H9 (cell line): Measurements from ENCODE around the gene POU5F1. TPM values are rescaled to one million over a fixed set of nuclear protein-coding genes. Genes with fewer than 3 reads are reported as not detected.
"Not testable (repeated sequence)": the region's sequence is repeated elsewhere in the genome, so short reads cannot be mapped to it uniquely, and the experiment has no call there.

Experiments
- DNase-seq: peaks from one replicate; pipeline ENCODE4 v3.0.0-alpha.2; 2017
- H2AFZ ChIP-seq: one replicate; pipeline ENCODE4 v1.6.1; 2013; ENCODE audit warnings: mild to moderate bottlenecking, low read length, control low read depth, moderate library complexity
- H2AK5ac ChIP-seq: 2 replicates; pipeline ENCODE4 v1.6.1; 2013; ENCODE audit warnings: low read length, control low read depth, mixed read lengths; ENCODE audit not compliant: insufficient read length
- H2BK120ac ChIP-seq: one replicate; pipeline ENCODE4 v1.6.1; 2013; ENCODE audit warnings: low read depth, mild to moderate bottlenecking, low read length, control low read depth, inconsistent platforms; ENCODE audit not compliant: poor library complexity, severe bottlenecking
- H2BK12ac ChIP-seq: 2 replicates; pipeline ENCODE4 v1.6.1; 2013; ENCODE audit warnings: low read length, control low read depth, mixed read lengths, low read depth; ENCODE audit not compliant: insufficient read length
- H2BK15ac ChIP-seq: 2 replicates; pipeline ENCODE4 v1.6.1; 2013; ENCODE audit warnings: low read depth, low read length, control low read depth
- H2BK20ac ChIP-seq: one replicate; pipeline ENCODE4 v1.6.1; 2013; ENCODE audit warnings: low read depth, mild to moderate bottlenecking, low read length, control low read depth, inconsistent platforms; ENCODE audit not compliant: poor library complexity, severe bottlenecking
- H2BK5ac ChIP-seq: 2 replicates; pipeline ENCODE4 v1.6.1; 2013; ENCODE audit warnings: low read length, control low read depth, mixed read lengths; ENCODE audit not compliant: insufficient read length
- H3K14ac ChIP-seq: 2 replicates; pipeline ENCODE4 v1.6.1; 2013; ENCODE audit warnings: low read length, control low read depth; ENCODE audit not compliant: insufficient read depth
- H3K18ac ChIP-seq: 2 replicates; pipeline ENCODE4 v1.6.1; 2013; ENCODE audit warnings: low read depth, mild to moderate bottlenecking, mixed read lengths, low read length, control low read depth; ENCODE audit not compliant: insufficient read length
- H3K23ac ChIP-seq: 2 replicates; pipeline ENCODE4 v1.6.1; 2013; ENCODE audit warnings: low read length, control low read depth, mixed read lengths, low read depth; ENCODE audit not compliant: insufficient read length
- H3K23me2 ChIP-seq: 2 replicates; pipeline ENCODE4 v1.6.1; 2013; ENCODE audit warnings: low read depth, mild to moderate bottlenecking, mixed read lengths, low read length, control low read depth; ENCODE audit not compliant: insufficient read length, poor library complexity, severe bottlenecking
- H3K27ac ChIP-seq: 2 replicates; pipeline ENCODE4 v1.5.1; 2013; ENCODE audit warnings: low read length, control low read depth, mixed read lengths, low read depth; ENCODE audit not compliant: insufficient read length
- H3K27me3 ChIP-seq: 2 replicates; pipeline ENCODE4 v1.6.1; 2013; ENCODE audit warnings: low read length, control low read depth, inconsistent platforms; ENCODE audit not compliant: insufficient read depth
- H3K4ac ChIP-seq: 2 replicates; pipeline ENCODE4 v1.6.1; 2013; ENCODE audit warnings: low read depth, mild to moderate bottlenecking, control low read depth, inconsistent platforms, low read length, moderate library complexity
- H3K4me1 ChIP-seq: 2 replicates; pipeline ENCODE4 v1.6.1; 2013; ENCODE audit warnings: low read length, control low read depth, inconsistent platforms; ENCODE audit not compliant: insufficient read depth
- H3K4me2 ChIP-seq: 2 replicates; pipeline ENCODE4 v1.6.1; 2013; ENCODE audit warnings: low read length, control low read depth, mixed read lengths; ENCODE audit not compliant: insufficient read length, insufficient read depth
- H3K56ac ChIP-seq: 2 replicates; pipeline ENCODE4 v1.6.1; 2013; ENCODE audit warnings: low read depth, mild to moderate bottlenecking, mixed read lengths, low read length, control low read depth; ENCODE audit not compliant: insufficient read length
- H3K79me1 ChIP-seq: 2 replicates; pipeline ENCODE4 v1.6.1; 2013; ENCODE audit warnings: low read depth, mild to moderate bottlenecking, moderate library complexity, low read length, control low read depth, inconsistent platforms; ENCODE audit not compliant: insufficient read depth, poor library complexity, severe bottlenecking
- H3K79me2 ChIP-seq: 2 replicates; pipeline ENCODE4 v1.6.1; 2013; ENCODE audit warnings: low read length, control low read depth, inconsistent platforms; ENCODE audit not compliant: insufficient read depth
- H3K9ac ChIP-seq: 2 replicates; pipeline ENCODE4 v1.6.1; 2013; ENCODE audit warnings: low read length, control low read depth, mixed read lengths; ENCODE audit not compliant: insufficient read length; ENCODE audit errors: extremely low read depth
- H3K9me3 ChIP-seq: one replicate; pipeline ENCODE4 v1.6.1; 2013; ENCODE audit warnings: low read depth, low read length, inconsistent platforms; ENCODE audit not compliant: control insufficient read depth
- H3T11ph ChIP-seq: one replicate; pipeline ENCODE4 v1.6.1; 2013; ENCODE audit warnings: mild to moderate bottlenecking, low read length, control low read depth, inconsistent platforms
- H4K20me1 ChIP-seq: one replicate; pipeline ENCODE4 v1.6.1; 2013; ENCODE audit not compliant: control insufficient read depth, insufficient read length, insufficient read depth
- H4K5ac ChIP-seq: 2 replicates; pipeline ENCODE4 v1.6.1; 2013; ENCODE audit warnings: low read depth, mild to moderate bottlenecking, mixed read lengths, low read length, control low read depth; ENCODE audit not compliant: insufficient read length
- H4K8ac ChIP-seq: replicated peaks from 2 replicates; pipeline ENCODE4 v1.6.1; 2013; ENCODE audit warnings: low read length, control low read depth, mixed read lengths, low read depth; ENCODE audit not compliant: insufficient read length
- H4K91ac ChIP-seq: 2 replicates; pipeline ENCODE4 v1.6.1; 2013; ENCODE audit warnings: low read depth, mild to moderate bottlenecking, moderate library complexity, mixed read lengths, low read length, control low read depth; ENCODE audit not compliant: insufficient read length
- H3K27ac Mint-ChIP-seq, 3 experiments: 2 replicates in 2 of 3; 3 replicates in 1 of 3; pipeline ENCODE4 v1.8.0; 2020 to 2021; ENCODE audit warnings: mixed read lengths in 3 of 3, mild to moderate bottlenecking in 1 of 3, moderate library complexity in 1 of 3
- H3K27me3 Mint-ChIP-seq: 2 replicates; pipeline ENCODE4 v1.8.0; 2021; ENCODE audit warnings: low read depth, mild to moderate bottlenecking, moderate library complexity, mixed read lengths
- H3K36me3 Mint-ChIP-seq, 3 experiments: 2 replicates in 2 of 3; 3 replicates in 1 of 3; pipeline ENCODE4 v1.8.0; 2020 to 2021; ENCODE audit warnings: low read depth in 3 of 3, mixed read lengths in 3 of 3; ENCODE audit not compliant: insufficient read depth in 1 of 3
- H3K4me1 Mint-ChIP-seq, 2 experiments: 2 replicates each; pipeline ENCODE4 v1.8.0; 2020; ENCODE audit warnings: mixed read lengths in 2 of 2
- H3K4me3 Mint-ChIP-seq, 2 experiments: 2 replicates in 1 of 2; 3 replicates in 1 of 2; pipeline ENCODE4 v1.8.0; 2020 to 2021; ENCODE audit warnings: mild to moderate bottlenecking in 2 of 2, mixed read lengths in 2 of 2, moderate library complexity in 1 of 2
- H3K9me3 Mint-ChIP-seq, 2 experiments: 2 replicates in 1 of 2; 3 replicates in 1 of 2; pipeline ENCODE4 v1.8.0; 2020; ENCODE audit warnings: mild to moderate bottlenecking in 2 of 2, mixed read lengths in 2 of 2, moderate library complexity in 1 of 2
- WGBS: extraction: QIAGEN DNeasy Blood & Tissue Kit; methylation state at CpG from one replicate; pipeline ENCODE4 v1.1.7; 2013; ENCODE audit warnings: missing lambda C conversion rate, low lambda C conversion rate, mixed read lengths; ENCODE audit not compliant: insufficient read length; ENCODE audit errors: extremely low coverage; 5-methylcytosine and 5-hydroxymethylcytosine counted together
- total RNA-seq: library from RNA; stranded (reverse); gene quantifications from 2 replicates; pipeline ENCODE4 v1.2.1, GENCODE V29; 2021

POU5F1 gene
- total RNA-seq, 1 experiment from 2014 or later, result 2,134 TPM

GRCh38 chr6:31183859-31184258 lies 13.4 kb upstream of the POU5F1 start:
- H4K5ac ChIP-seq, H2BK20ac ChIP-seq, H3K23ac ChIP-seq, H3K27me3 Mint-ChIP-seq, H3K4ac ChIP-seq, H2BK120ac ChIP-seq, H3K18ac ChIP-seq, H3K27me3 ChIP-seq, H3K4me1 ChIP-seq, H3K4me2 ChIP-seq, H3K14ac ChIP-seq, H3K79me2 ChIP-seq, H3K36me3 Mint-ChIP-seq, H3K9me3 Mint-ChIP-seq, H2BK5ac ChIP-seq, H4K20me1 ChIP-seq, H3K56ac ChIP-seq, H2BK15ac ChIP-seq, H4K8ac ChIP-seq, H3T11ph ChIP-seq, H3K9me3 ChIP-seq, H2AFZ ChIP-seq, H2AK5ac ChIP-seq, H2BK12ac ChIP-seq, H3K23me2 ChIP-seq, H4K91ac ChIP-seq, DNase-seq, H3K27ac ChIP-seq, H3K9ac ChIP-seq, H3K79me1 ChIP-seq, H3K27ac Mint-ChIP-seq: not testable (repeated sequence)
- no CpG with 5 or more reads among the region's 6 CpGs for WGBS
- Mint-ChIP-seq H3K4me3 (0 out of 5 replicates have a peak overlapping the region, but pooled peaks of 1 of the 2 experiments have one; percentile 1), H3K4me1 (peaks cover 24 to 40% of the 10 kb centered on the region in 2 experiments)

GRCh38 chr6:31183287-31183686 lies 12.8 kb upstream of the POU5F1 start:
- not testable (repeated sequence) for H3K23me2 ChIP-seq, H3K79me2 ChIP-seq, H4K5ac ChIP-seq, H2BK20ac ChIP-seq, H3K9ac ChIP-seq, H3K18ac ChIP-seq, H3K27ac ChIP-seq, H3K9me3 Mint-ChIP-seq, H3K4me3 Mint-ChIP-seq, DNase-seq, H2AK5ac ChIP-seq, H3K27me3 ChIP-seq, H3K36me3 Mint-ChIP-seq, H2BK15ac ChIP-seq, H3K27ac Mint-ChIP-seq, H4K8ac ChIP-seq, H3K23ac ChIP-seq, H3K79me1 ChIP-seq, H4K91ac ChIP-seq, H3K14ac ChIP-seq, H3K9me3 ChIP-seq, H3T11ph ChIP-seq, H3K4me1 ChIP-seq, H2AFZ ChIP-seq, H4K20me1 ChIP-seq, H3K4ac ChIP-seq, H2BK12ac ChIP-seq, H2BK5ac ChIP-seq, H3K4me2 ChIP-seq, H3K56ac ChIP-seq, H3K27me3 Mint-ChIP-seq, H2BK120ac ChIP-seq
- peaks cover 29 to 44% of the 10 kb centered on the region in 2 experiments for H3K4me1 Mint-ChIP-seq
- WGBS, result no CpG with 5 or more reads among the region's 2 CpGs
